CD4-positive, CD25-positive, alpha-beta regulatory T cell (primary cell): Measurements from ENCODE around the gene TCEAL6. TPM values are rescaled to one million over a fixed set of nuclear protein-coding genes. Genes with fewer than 3 reads are reported as not detected.
"Not testable (repeated sequence)": the region's sequence is repeated elsewhere in the genome, so short reads cannot be mapped to it uniquely, and the experiment has no call there.

Experiments
- ATAC-seq, 2 donors: fragments of 150-1000 bp; cut with Tn5 transposase; one replicate each; pipeline ENCODE4 v1.10.0; 2021; ENCODE audit warnings: low read depth in 2 of 2, moderate number of reproducible peaks in 2 of 2, moderate library complexity in 1 of 2
- DNase-seq, 3 donors: peaks; one replicate each; pipeline versions ENCODE4 v3.0.0 to v3.0.0-alpha.2; 2012 to 2022; ENCODE audit warnings: mixed read lengths in 1 of 3
- H3K27ac ChIP-seq: one replicate; pipeline ENCODE4 v1.7.0; 2013; ENCODE audit warnings: mild to moderate bottlenecking, low read length; ENCODE audit not compliant: insufficient read depth, poor library complexity, severe bottlenecking
- H3K27me3 ChIP-seq: one replicate; pipeline ENCODE4 v1.7.0; 2013; ENCODE audit warnings: low read length; ENCODE audit not compliant: control insufficient read depth, insufficient read depth
- H3K36me3 ChIP-seq: one replicate; pipeline ENCODE4 v1.7.0; 2013; ENCODE audit warnings: mild to moderate bottlenecking, low read length, moderate library complexity; ENCODE audit not compliant: control insufficient read depth, insufficient read depth
- H3K4me1 ChIP-seq: 2 replicates; pipeline ENCODE4 v1.7.0; 2013; ENCODE audit warnings: mild to moderate bottlenecking, low read length; ENCODE audit not compliant: insufficient read depth, control insufficient read depth, poor library complexity, severe bottlenecking
- H3K4me3 ChIP-seq: one replicate; pipeline ENCODE4 v1.7.0; 2013; ENCODE audit warnings: low read depth, mild to moderate bottlenecking, low read length, moderate library complexity
- H3K9me3 ChIP-seq, 2 experiments: 1 replicate in 1 of 2; 2 replicates in 1 of 2; pipeline ENCODE4 v1.7.0; 2013; ENCODE audit warnings: low read length in 2 of 2, mild to moderate bottlenecking in 1 of 2, moderate library complexity in 1 of 2; ENCODE audit not compliant: control insufficient read depth in 2 of 2
- H3K27ac Mint-ChIP-seq, 3 donors: one replicate each; pipeline ENCODE4 v1.8.0; 2020 to 2022; ENCODE audit warnings: mild to moderate bottlenecking in 3 of 3, mixed read lengths in 3 of 3, moderate library complexity in 2 of 3
- H3K27me3 Mint-ChIP-seq: one replicate; pipeline ENCODE4 v1.8.0; 2022; ENCODE audit warnings: mild to moderate bottlenecking, mixed read lengths
- H3K36me3 Mint-ChIP-seq: one replicate; pipeline ENCODE4 v1.8.0; 2020; ENCODE audit warnings: mixed read lengths
- H3K4me1 Mint-ChIP-seq, 4 donors: one replicate each; pipeline ENCODE4 v1.8.0; 2020 to 2022; ENCODE audit warnings: mixed read lengths in 4 of 4, mild to moderate bottlenecking in 1 of 4
- H3K4me3 Mint-ChIP-seq, 4 donors: one replicate each; pipeline ENCODE4 v1.8.0; 2020 to 2022; ENCODE audit warnings: mild to moderate bottlenecking in 4 of 4, mixed read lengths in 4 of 4, moderate library complexity in 3 of 4
- H3K9me3 Mint-ChIP-seq, 7 donors: one replicate each; pipeline ENCODE4 v1.8.0; 2020 to 2022; ENCODE audit warnings: mixed read lengths in 7 of 7, mild to moderate bottlenecking in 3 of 7, moderate library complexity in 2 of 7
- polyA plus RNA-seq, 4 donors: library from polyadenylated mRNA; unstranded; fragments of 300-500 nt; fragmentation: Illumina TruSeq; gene quantifications; one replicate each; pipeline ENCODE4 v1.2.3, GENCODE V29; 2021
- total RNA-seq: library from RNA; stranded (reverse); gene quantifications from one replicate; pipeline ENCODE4 v1.2.3, GENCODE V29; 2022

Gene TCEAL6
- total and polyA plus RNA-seq, 5 donors from 2014 or later = not detected

GRCh38 chrX:102138064-102138463 is 4.2 kb downstream of the TCEAL6 start:
- H3K4me3 Mint-ChIP-seq = no peak overlapping the region
- Histone ChIP-seq H3K27me3 (no peaks in the 10 kb centered on the region), H3K27ac (no peak overlapping the region), H3K4me1 (no peaks in the 10 kb centered on the region), H3K36me3 (no peaks in the 10 kb centered on the region), H3K4me3 (no peak overlapping the region), H3K9me3 (no peaks in the 10 kb centered on the region)
- peaks cover 10% of the 10 kb centered on the region for H3K27me3 Mint-ChIP-seq
- DNase-seq = no peak
- ATAC-seq = no peak
- no peaks in the 10 kb centered on the region for H3K36me3 Mint-ChIP-seq
- H3K9me3 Mint-ChIP-seq = no peaks in the 10 kb centered on the region
- H3K27ac Mint-ChIP-seq = no peak overlapping the region
- peaks cover 0 to 2% (median 0%) of the 10 kb centered on the region in 4 donors for H3K4me1 Mint-ChIP-seq

DNA sequence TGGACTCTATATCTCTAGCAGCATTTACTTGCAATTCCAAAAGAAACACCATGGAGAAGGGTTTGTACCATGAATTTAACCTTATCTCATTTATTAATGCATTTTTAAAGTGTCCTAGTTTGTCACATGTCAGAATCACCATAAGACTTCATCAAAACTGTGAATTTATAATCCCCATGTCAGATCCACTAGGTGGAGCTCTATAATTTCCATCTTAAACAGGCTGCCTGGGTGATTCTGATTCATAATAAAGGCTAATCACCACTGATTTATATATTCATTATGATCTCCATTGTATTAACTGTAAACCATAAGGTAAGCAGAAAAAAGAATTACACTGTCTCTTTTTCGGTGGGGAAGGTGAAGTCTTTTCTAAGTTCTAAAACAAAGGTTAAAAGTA is 12.8 kb downstream of the TCEAL6 start:
- Histone ChIP-seq H3K27ac (no peak overlapping the region), H3K4me1 (peaks cover 5% of the 10 kb centered on the region), H3K27me3 (peaks cover 11% of the 10 kb centered on the region), H3K4me3 (no peak overlapping the region), H3K9me3 (no peaks in the 10 kb centered on the region), H3K36me3 (no peaks in the 10 kb centered on the region)
- Mint-ChIP-seq H3K4me3 (no peak overlapping the region), H3K27me3 (peaks cover 17% of the 10 kb centered on the region), H3K9me3 (peaks cover 0 to 5% (median 0%) of the 10 kb centered on the region in 7 donors), H3K27ac (no peak overlapping the region), H3K4me1 (peaks cover 0 to 6% (median 0%) of the 10 kb centered on the region in 4 donors), H3K36me3 (no peaks in the 10 kb centered on the region)
- peak in 2 of 3 donors; percentile 2 to 12 for DNase-seq
- no peak for ATAC-seq

DNA sequence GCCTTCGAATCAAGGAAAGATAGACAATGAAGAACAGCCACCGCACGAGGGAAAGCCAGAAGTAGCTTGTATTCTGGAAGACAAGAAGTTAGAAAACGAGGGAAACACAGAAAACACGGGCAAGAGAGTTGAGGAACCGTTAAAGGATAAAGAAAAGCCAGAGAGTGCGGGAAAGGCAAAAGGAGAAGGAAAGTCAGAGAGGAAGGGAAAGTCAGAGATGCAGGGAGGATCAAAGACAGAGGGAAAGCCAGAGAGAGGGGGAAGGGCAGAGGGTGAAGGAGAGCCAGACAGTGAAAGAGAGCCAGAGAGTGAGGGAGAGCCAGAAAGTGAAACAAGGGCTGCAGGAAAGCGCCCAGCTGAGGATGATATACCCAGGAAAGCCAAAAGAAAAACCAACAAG is 15.4 kb downstream of the TCEAL6 start:
- Histone ChIP-seq H3K27me3 (peaks cover 11% of the 10 kb centered on the region), H3K36me3 (no peaks in the 10 kb centered on the region), H3K4me1 (peaks cover 5% of the 10 kb centered on the region), H3K4me3 (no peak overlapping the region), H3K27ac (no peak overlapping the region), H3K9me3 (no peaks in the 10 kb centered on the region)
- peaks cover 20% of the 10 kb centered on the region for H3K27me3 Mint-ChIP-seq
- H3K36me3 Mint-ChIP-seq = no peaks in the 10 kb centered on the region
- peaks cover 0 to 7% (median 0%) of the 10 kb centered on the region in 4 donors for H3K4me1 Mint-ChIP-seq
- no peak overlapping the region for H3K27ac Mint-ChIP-seq
- peaks cover 0 to 5% (median 0%) of the 10 kb centered on the region in 7 donors for H3K9me3 Mint-ChIP-seq
- ATAC-seq = no peak
- no peak overlapping the region for H3K4me3 Mint-ChIP-seq
- DNase-seq = no peak

DNA sequence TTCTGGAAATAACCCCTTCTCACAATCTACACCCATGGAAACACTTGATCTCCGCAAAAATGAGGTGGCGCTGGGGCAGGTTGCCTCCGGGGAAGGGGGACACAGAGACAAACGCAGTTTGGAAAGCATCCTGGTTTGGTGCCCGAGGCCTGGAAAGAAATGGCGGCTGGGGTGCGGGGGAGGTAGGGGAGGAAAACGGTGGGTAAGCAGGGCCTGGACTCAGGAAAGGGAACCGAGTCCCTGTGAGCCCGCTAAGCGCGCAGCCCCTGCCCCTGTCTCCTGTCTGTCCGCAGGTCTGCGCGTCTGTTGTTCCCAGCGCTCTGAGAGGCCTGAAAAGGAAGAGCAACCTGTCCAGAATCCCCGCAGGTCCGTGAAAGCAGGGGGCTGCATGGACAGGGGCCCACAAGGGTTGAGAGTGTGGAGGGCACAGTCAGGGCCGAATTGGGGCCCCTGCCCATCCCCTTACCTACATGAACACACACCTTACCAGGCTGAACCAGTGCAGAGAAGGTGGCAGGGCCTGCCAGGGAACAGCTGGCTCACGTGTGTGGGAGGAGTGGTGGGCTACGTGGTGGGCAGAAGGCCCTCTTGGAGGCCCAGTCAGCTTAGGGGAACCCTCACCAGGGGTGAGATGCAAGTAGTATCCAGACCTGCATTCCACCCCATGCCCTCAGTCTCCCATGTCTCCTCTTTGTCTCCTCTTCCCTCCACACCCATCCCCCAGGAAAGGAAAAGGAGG is 16.0 kb downstream of the TCEAL6 start:
- not testable (repeated sequence) for H3K36me3 ChIP-seq, H3K4me3 ChIP-seq, H3K9me3 ChIP-seq, H3K36me3 Mint-ChIP-seq, ATAC-seq, H3K27ac ChIP-seq, DNase-seq, H3K4me1 Mint-ChIP-seq, H3K9me3 Mint-ChIP-seq, H3K4me1 ChIP-seq, H3K27ac Mint-ChIP-seq
- Mint-ChIP-seq H3K4me3 (peak overlapping the region in 1 of 4 donors; percentile 17), H3K27me3 (peaks cover 20% of the 10 kb centered on the region)
- H3K27me3 ChIP-seq = peaks cover 11% of the 10 kb centered on the region

DNA sequence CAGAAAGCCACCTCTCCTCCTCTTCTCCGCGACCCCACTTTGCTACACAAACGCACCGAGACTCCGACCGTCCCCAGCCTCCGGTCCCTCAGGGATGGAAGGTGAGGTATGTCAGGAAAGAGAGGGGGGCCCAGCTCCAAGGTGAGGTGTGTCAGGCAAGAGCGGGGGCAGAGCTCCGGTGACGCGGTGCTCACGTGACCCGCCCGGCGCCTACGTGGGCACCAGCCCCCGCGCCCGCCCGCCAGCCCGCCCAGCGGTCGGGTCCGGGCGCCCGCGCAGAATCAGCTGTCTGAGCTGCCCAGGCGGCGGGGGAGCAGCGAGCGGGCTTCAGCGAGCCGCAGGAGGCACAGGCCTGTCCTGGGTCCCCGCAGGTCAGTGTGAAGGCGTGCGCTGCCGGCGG is 16.8 kb downstream of the TCEAL6 start, which contains the start of gene TCEAL2:
Gene TCEAL2, plus strand, starts transcription at position 244 of the 400 bp plus-strand sequence. CDS start 1,152 bp downstream, outside the sequence.
- H3K9me3 Mint-ChIP-seq, H3K27ac Mint-ChIP-seq, H3K36me3 Mint-ChIP-seq, H3K9me3 ChIP-seq, H3K36me3 ChIP-seq, H3K4me1 Mint-ChIP-seq, H3K27ac ChIP-seq, ATAC-seq, H3K4me1 ChIP-seq, H3K4me3 ChIP-seq, DNase-seq: not testable (repeated sequence)
- Mint-ChIP-seq H3K4me3 (peak within 1 kb of the TSS in 2 of 4 donors; percentile 17 to 51), H3K27me3 (peaks cover 20% of the 10 kb centered on the region)
- H3K27me3 ChIP-seq = peaks cover 11% of the 10 kb centered on the region

DNA sequence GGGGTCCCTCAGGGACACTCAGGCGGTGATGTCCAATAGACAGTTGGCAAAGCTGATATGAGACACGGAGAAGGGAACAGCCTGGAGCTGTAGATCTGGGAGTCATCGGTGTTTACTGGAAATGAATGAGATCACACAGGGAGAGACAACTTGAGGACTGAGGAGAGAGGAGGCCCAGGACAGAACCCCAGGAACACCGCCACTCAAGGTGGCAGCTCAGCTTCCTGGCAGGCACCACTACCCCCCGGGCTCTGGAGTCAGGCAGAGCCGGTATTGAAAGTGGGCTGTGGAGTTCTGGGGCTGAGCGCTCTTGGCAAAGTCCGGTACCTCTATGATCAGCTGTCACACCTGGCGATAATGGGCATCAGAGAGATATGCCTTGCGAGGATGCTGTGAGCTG is 17.3 kb downstream of the TCEAL6 start:
- not testable (repeated sequence) for H3K27ac ChIP-seq, H3K4me1 Mint-ChIP-seq, H3K27ac Mint-ChIP-seq, ATAC-seq, DNase-seq, H3K36me3 Mint-ChIP-seq, H3K4me3 ChIP-seq, H3K4me1 ChIP-seq, H3K9me3 ChIP-seq, H3K36me3 ChIP-seq, H3K9me3 Mint-ChIP-seq
- Mint-ChIP-seq H3K4me3 (peak overlapping the region in 2 of 4 donors; percentile 17 to 51), H3K27me3 (peaks cover 20% of the 10 kb centered on the region)
- peaks cover 11% of the 10 kb centered on the region for H3K27me3 ChIP-seq

- H3K9me3 Mint-ChIP-seq = peaks cover 0 to 9% (median 0%) of the 10 kb centered on the region in 7 donors
- no peaks in the 10 kb centered on the region for H3K27me3 ChIP-seq
- H3K4me1 ChIP-seq = no peaks in the 10 kb centered on the region
- no peak overlapping the region for H3K27ac ChIP-seq
- no peaks in the 10 kb centered on the region for H3K4me1 Mint-ChIP-seq
- ATAC-seq (no peak), DNase-seq (no peak)
- H3K27me3 Mint-ChIP-seq = no peaks in the 10 kb centered on the region
- no peak overlapping the region for H3K27ac Mint-ChIP-seq
- H3K36me3 ChIP-seq = no peaks in the 10 kb centered on the region
- no peak overlapping the region for H3K4me3 ChIP-seq
- H3K4me3 Mint-ChIP-seq = no peak overlapping the region
- no peaks in the 10 kb centered on the region for H3K36me3 Mint-ChIP-seq
- H3K9me3 ChIP-seq = peaks cover 0 to 4% of the 10 kb centered on the region in 2 experiments
These were observed 26.5 kb downstream of the TCEAL6 start for GRCh38 chrX:102115748-102116147.

GRCh38 chrX:102113367-102113766 is 28.9 kb downstream of the TCEAL6 start:
- Mint-ChIP-seq H3K36me3 (no peaks in the 10 kb centered on the region), H3K27me3 (no peaks in the 10 kb centered on the region), H3K4me1 (no peaks in the 10 kb centered on the region), H3K4me3 (no peak overlapping the region), H3K9me3 (peaks cover 0 to 9% (median 0%) of the 10 kb centered on the region in 7 donors), H3K27ac (no peak overlapping the region)
- Histone ChIP-seq H3K4me1 (no peaks in the 10 kb centered on the region), H3K36me3 (no peaks in the 10 kb centered on the region), H3K9me3 (peaks cover 0 to 4% of the 10 kb centered on the region in 2 experiments), H3K27me3 (no peaks in the 10 kb centered on the region), H3K27ac (no peak overlapping the region), H3K4me3 (no peak overlapping the region)
- DNase-seq = no peak
- no peak for ATAC-seq
